H9 (cell line): Measurements from ENCODE around the gene RYR3. TPM values are rescaled to one million over a fixed set of nuclear protein-coding genes. Genes with fewer than 3 reads are reported as not detected.

Experiments
- DNase-seq: peaks from one replicate; pipeline ENCODE4 v3.0.0-alpha.2; 2017
- H2AFZ ChIP-seq: one replicate; pipeline ENCODE4 v1.6.1; 2013; ENCODE audit warnings: mild to moderate bottlenecking, low read length, control low read depth, moderate library complexity
- H2AK5ac ChIP-seq: 2 replicates; pipeline ENCODE4 v1.6.1; 2013; ENCODE audit warnings: low read length, control low read depth, mixed read lengths; ENCODE audit not compliant: insufficient read length
- H2BK120ac ChIP-seq: one replicate; pipeline ENCODE4 v1.6.1; 2013; ENCODE audit warnings: low read depth, mild to moderate bottlenecking, low read length, control low read depth, inconsistent platforms; ENCODE audit not compliant: poor library complexity, severe bottlenecking
- H2BK12ac ChIP-seq: 2 replicates; pipeline ENCODE4 v1.6.1; 2013; ENCODE audit warnings: low read length, control low read depth, mixed read lengths, low read depth; ENCODE audit not compliant: insufficient read length
- H2BK15ac ChIP-seq: 2 replicates; pipeline ENCODE4 v1.6.1; 2013; ENCODE audit warnings: low read depth, low read length, control low read depth
- H2BK20ac ChIP-seq: one replicate; pipeline ENCODE4 v1.6.1; 2013; ENCODE audit warnings: low read depth, mild to moderate bottlenecking, low read length, control low read depth, inconsistent platforms; ENCODE audit not compliant: poor library complexity, severe bottlenecking
- H2BK5ac ChIP-seq: 2 replicates; pipeline ENCODE4 v1.6.1; 2013; ENCODE audit warnings: low read length, control low read depth, mixed read lengths; ENCODE audit not compliant: insufficient read length
- H3K14ac ChIP-seq: 2 replicates; pipeline ENCODE4 v1.6.1; 2013; ENCODE audit warnings: low read length, control low read depth; ENCODE audit not compliant: insufficient read depth
- H3K18ac ChIP-seq: 2 replicates; pipeline ENCODE4 v1.6.1; 2013; ENCODE audit warnings: low read depth, mild to moderate bottlenecking, mixed read lengths, low read length, control low read depth; ENCODE audit not compliant: insufficient read length
- H3K23ac ChIP-seq: 2 replicates; pipeline ENCODE4 v1.6.1; 2013; ENCODE audit warnings: low read length, control low read depth, mixed read lengths, low read depth; ENCODE audit not compliant: insufficient read length
- H3K23me2 ChIP-seq: 2 replicates; pipeline ENCODE4 v1.6.1; 2013; ENCODE audit warnings: low read depth, mild to moderate bottlenecking, mixed read lengths, low read length, control low read depth; ENCODE audit not compliant: insufficient read length, poor library complexity, severe bottlenecking
- H3K27ac ChIP-seq: 2 replicates; pipeline ENCODE4 v1.5.1; 2013; ENCODE audit warnings: low read length, control low read depth, mixed read lengths, low read depth; ENCODE audit not compliant: insufficient read length
- H3K27me3 ChIP-seq: 2 replicates; pipeline ENCODE4 v1.6.1; 2013; ENCODE audit warnings: low read length, control low read depth, inconsistent platforms; ENCODE audit not compliant: insufficient read depth
- H3K4ac ChIP-seq: 2 replicates; pipeline ENCODE4 v1.6.1; 2013; ENCODE audit warnings: low read depth, mild to moderate bottlenecking, control low read depth, inconsistent platforms, low read length, moderate library complexity
- H3K4me1 ChIP-seq: 2 replicates; pipeline ENCODE4 v1.6.1; 2013; ENCODE audit warnings: low read length, control low read depth, inconsistent platforms; ENCODE audit not compliant: insufficient read depth
- H3K4me2 ChIP-seq: 2 replicates; pipeline ENCODE4 v1.6.1; 2013; ENCODE audit warnings: low read length, control low read depth, mixed read lengths; ENCODE audit not compliant: insufficient read length, insufficient read depth
- H3K56ac ChIP-seq: 2 replicates; pipeline ENCODE4 v1.6.1; 2013; ENCODE audit warnings: low read depth, mild to moderate bottlenecking, mixed read lengths, low read length, control low read depth; ENCODE audit not compliant: insufficient read length
- H3K79me1 ChIP-seq: 2 replicates; pipeline ENCODE4 v1.6.1; 2013; ENCODE audit warnings: low read depth, mild to moderate bottlenecking, moderate library complexity, low read length, control low read depth, inconsistent platforms; ENCODE audit not compliant: insufficient read depth, poor library complexity, severe bottlenecking
- H3K79me2 ChIP-seq: 2 replicates; pipeline ENCODE4 v1.6.1; 2013; ENCODE audit warnings: low read length, control low read depth, inconsistent platforms; ENCODE audit not compliant: insufficient read depth
- H3K9ac ChIP-seq: 2 replicates; pipeline ENCODE4 v1.6.1; 2013; ENCODE audit warnings: low read length, control low read depth, mixed read lengths; ENCODE audit not compliant: insufficient read length; ENCODE audit errors: extremely low read depth
- H3K9me3 ChIP-seq: one replicate; pipeline ENCODE4 v1.6.1; 2013; ENCODE audit warnings: low read depth, low read length, inconsistent platforms; ENCODE audit not compliant: control insufficient read depth
- H3T11ph ChIP-seq: one replicate; pipeline ENCODE4 v1.6.1; 2013; ENCODE audit warnings: mild to moderate bottlenecking, low read length, control low read depth, inconsistent platforms
- H4K20me1 ChIP-seq: one replicate; pipeline ENCODE4 v1.6.1; 2013; ENCODE audit not compliant: control insufficient read depth, insufficient read length, insufficient read depth
- H4K5ac ChIP-seq: 2 replicates; pipeline ENCODE4 v1.6.1; 2013; ENCODE audit warnings: low read depth, mild to moderate bottlenecking, mixed read lengths, low read length, control low read depth; ENCODE audit not compliant: insufficient read length
- H4K8ac ChIP-seq: replicated peaks from 2 replicates; pipeline ENCODE4 v1.6.1; 2013; ENCODE audit warnings: low read length, control low read depth, mixed read lengths, low read depth; ENCODE audit not compliant: insufficient read length
- H4K91ac ChIP-seq: 2 replicates; pipeline ENCODE4 v1.6.1; 2013; ENCODE audit warnings: low read depth, mild to moderate bottlenecking, moderate library complexity, mixed read lengths, low read length, control low read depth; ENCODE audit not compliant: insufficient read length
- H3K27ac Mint-ChIP-seq, 3 experiments: 2 replicates in 2 of 3; 3 replicates in 1 of 3; pipeline ENCODE4 v1.8.0; 2020 to 2021; ENCODE audit warnings: mixed read lengths in 3 of 3, mild to moderate bottlenecking in 1 of 3, moderate library complexity in 1 of 3
- H3K27me3 Mint-ChIP-seq: 2 replicates; pipeline ENCODE4 v1.8.0; 2021; ENCODE audit warnings: low read depth, mild to moderate bottlenecking, moderate library complexity, mixed read lengths
- H3K36me3 Mint-ChIP-seq, 3 experiments: 2 replicates in 2 of 3; 3 replicates in 1 of 3; pipeline ENCODE4 v1.8.0; 2020 to 2021; ENCODE audit warnings: low read depth in 3 of 3, mixed read lengths in 3 of 3; ENCODE audit not compliant: insufficient read depth in 1 of 3
- H3K4me1 Mint-ChIP-seq, 2 experiments: 2 replicates each; pipeline ENCODE4 v1.8.0; 2020; ENCODE audit warnings: mixed read lengths in 2 of 2
- H3K4me3 Mint-ChIP-seq, 2 experiments: 2 replicates in 1 of 2; 3 replicates in 1 of 2; pipeline ENCODE4 v1.8.0; 2020 to 2021; ENCODE audit warnings: mild to moderate bottlenecking in 2 of 2, mixed read lengths in 2 of 2, moderate library complexity in 1 of 2
- H3K9me3 Mint-ChIP-seq, 2 experiments: 2 replicates in 1 of 2; 3 replicates in 1 of 2; pipeline ENCODE4 v1.8.0; 2020; ENCODE audit warnings: mild to moderate bottlenecking in 2 of 2, mixed read lengths in 2 of 2, moderate library complexity in 1 of 2
- WGBS: extraction: QIAGEN DNeasy Blood & Tissue Kit; methylation state at CpG from one replicate; pipeline ENCODE4 v1.1.7; 2013; ENCODE audit warnings: missing lambda C conversion rate, low lambda C conversion rate, mixed read lengths; ENCODE audit not compliant: insufficient read length; ENCODE audit errors: extremely low coverage; 5-methylcytosine and 5-hydroxymethylcytosine counted together
- total RNA-seq: library from RNA; stranded (reverse); gene quantifications from 2 replicates; pipeline ENCODE4 v1.2.1, GENCODE V29; 2021
- TF ChIP-seq, protein P1 (sequence below): fragments of 200-600 bp; sonication (generic); conservative IDR thresholded peaks from 3 replicates; pipeline ENCODE4 v1.8.0; 2021; ENCODE audit warnings: antibody characterized with exemption, mild to moderate bottlenecking

Gene RYR3
- total RNA-seq, 1 experiment from 2014 or later: 0.85 TPM

DNA sequence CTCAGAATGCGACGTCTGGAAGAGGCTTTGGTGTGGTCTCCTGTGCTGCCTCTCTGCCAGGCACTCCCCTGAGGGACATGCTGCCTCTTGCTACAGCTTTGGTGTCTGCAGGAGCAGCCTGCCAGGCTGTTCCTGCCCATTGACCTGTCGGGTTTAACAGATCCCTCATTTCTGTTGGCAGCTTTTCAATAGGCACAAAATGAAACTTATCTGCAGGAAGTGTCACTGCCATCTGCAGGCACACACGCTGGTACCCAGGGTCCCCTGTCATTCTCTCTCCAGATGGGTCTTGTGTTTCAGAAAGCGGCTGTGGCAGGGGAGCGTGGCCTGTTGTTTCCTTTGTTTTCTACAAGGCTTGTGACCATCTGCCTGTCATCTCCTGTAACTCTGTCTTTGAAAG is 329.2 kb downstream of the RYR3 start:
- no peak overlapping the region for H3K4me2 ChIP-seq
- peaks cover 5 to 17% of the 10 kb centered on the region in 2 experiments; a peak in 1 of 4 replicates for H3K4me1 Mint-ChIP-seq
- no peak overlapping the region for H3K18ac ChIP-seq
- no peak overlapping the region for H2BK15ac ChIP-seq
- no peaks in the 10 kb centered on the region for H3K27me3 ChIP-seq
- TF ChIP-seq, protein P1, sequence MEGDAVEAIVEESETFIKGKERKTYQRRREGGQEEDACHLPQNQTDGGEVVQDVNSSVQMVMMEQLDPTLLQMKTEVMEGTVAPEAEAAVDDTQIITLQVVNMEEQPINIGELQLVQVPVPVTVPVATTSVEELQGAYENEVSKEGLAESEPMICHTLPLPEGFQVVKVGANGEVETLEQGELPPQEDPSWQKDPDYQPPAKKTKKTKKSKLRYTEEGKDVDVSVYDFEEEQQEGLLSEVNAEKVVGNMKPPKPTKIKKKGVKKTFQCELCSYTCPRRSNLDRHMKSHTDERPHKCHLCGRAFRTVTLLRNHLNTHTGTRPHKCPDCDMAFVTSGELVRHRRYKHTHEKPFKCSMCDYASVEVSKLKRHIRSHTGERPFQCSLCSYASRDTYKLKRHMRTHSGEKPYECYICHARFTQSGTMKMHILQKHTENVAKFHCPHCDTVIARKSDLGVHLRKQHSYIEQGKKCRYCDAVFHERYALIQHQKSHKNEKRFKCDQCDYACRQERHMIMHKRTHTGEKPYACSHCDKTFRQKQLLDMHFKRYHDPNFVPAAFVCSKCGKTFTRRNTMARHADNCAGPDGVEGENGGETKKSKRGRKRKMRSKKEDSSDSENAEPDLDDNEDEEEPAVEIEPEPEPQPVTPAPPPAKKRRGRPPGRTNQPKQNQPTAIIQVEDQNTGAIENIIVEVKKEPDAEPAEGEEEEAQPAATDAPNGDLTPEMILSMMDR: no peak
- no peaks in the 10 kb centered on the region for H3K79me1 ChIP-seq
- no peaks in the 10 kb centered on the region for H4K20me1 ChIP-seq
- H3K23ac ChIP-seq: no peak overlapping the region
- H2AK5ac ChIP-seq: no peak overlapping the region
- H3K4ac ChIP-seq: no peak overlapping the region
- DNase-seq: no peak
- no peak overlapping the region for H3K4me3 Mint-ChIP-seq
- no peak overlapping the region for H2BK120ac ChIP-seq
- H3K14ac ChIP-seq: no peak overlapping the region
- H3K27me3 Mint-ChIP-seq: peaks cover 2% of the 10 kb centered on the region; the same call in 1 of the 2 replicates
- no peaks in the 10 kb centered on the region for H3K9me3 Mint-ChIP-seq
- H2AFZ ChIP-seq: no peak overlapping the region
- H3K9me3 ChIP-seq: no peaks in the 10 kb centered on the region
- H2BK12ac ChIP-seq: no peak overlapping the region
- no peak overlapping the region for H3K27ac ChIP-seq
- no peak overlapping the region for H4K8ac ChIP-seq
- H3T11ph ChIP-seq: no peak overlapping the region
- no peaks in the 10 kb centered on the region for H3K79me2 ChIP-seq
- H4K91ac ChIP-seq: no peak overlapping the region
- no peak overlapping the region for H3K9ac ChIP-seq
- no peaks in the 10 kb centered on the region for H3K23me2 ChIP-seq
- H3K4me1 ChIP-seq: no peaks in the 10 kb centered on the region
- no CpG with 5 or more reads among the region's 6 CpGs for WGBS
- H3K36me3 Mint-ChIP-seq: no peaks in the 10 kb centered on the region; a peak in 1 of 7 replicates
- no peak overlapping the region for H2BK5ac ChIP-seq
- no peak overlapping the region for H2BK20ac ChIP-seq
- H3K56ac ChIP-seq: no peak overlapping the region
- H3K27ac Mint-ChIP-seq: no peak overlapping the region
- H4K5ac ChIP-seq: no peak overlapping the region
